GM12878 (cell line): ENCODE results near the gene AP2A2. TPM values are rescaled to one million over a fixed set of nuclear protein-coding genes. Genes with fewer than 3 reads are reported as not detected.

Experiments used
- ATAC-seq: fragments of 200-7000 bp; cut with Tn5 transposase; 3 replicates; pipeline ENCODE4 v1.9.1; 2020; ENCODE audit warnings: mild to moderate bottlenecking, moderate library complexity
- BruUV-seq: library from RNA; stranded (reverse); fragments of 400-500 nt; replicated peaks from 2 replicates; lab custom pipeline; 2021; lab: Mats Ljungman, UMichigan
- CTCF ChIA-PET: fragments of 300-600 bp; sonication (Branson Sonifier 250); formaldehyde crosslinking; extraction: SDS; loops from one replicate; lab custom pipeline; 2021; ENCODE audit warnings: inconsistent platforms; lab: Yijun Ruan, JAX
- POLR2A ChIA-PET: fragments of 350-600 bp; formaldehyde crosslinking; extraction: SDS; loops from one replicate; lab custom pipeline; 2021; ENCODE audit warnings: inconsistent platforms; lab: Charles Lee
- RAD21 ChIA-PET: fragments of 300-600 bp; sonication (Branson Sonifier 250); formaldehyde crosslinking; loops from one replicate; lab custom pipeline; 2023; ENCODE audit warnings: antibody characterized with exemption; ENCODE audit not compliant: unreplicated experiment; lab: Charles Lee
- SMC1A ChIA-PET: fragments of 300-600 bp; sonication (Branson Sonifier 250); formaldehyde crosslinking; loops from one replicate; lab custom pipeline; 2023; ENCODE audit not compliant: unreplicated experiment, uncharacterized antibody; lab: Charles Lee
- DNase-seq: peaks from one replicate; pipeline ENCODE4 v3.0.0-alpha.2; 2011; ENCODE audit warnings: low read depth, low spot score
- FAIRE-seq: peaks from 3 replicates; lab custom pipeline; 2011; peaks lifted over from hg19 to GRCh38; lab: Jason Lieb, UNC
- H2AFZ ChIP-seq: 2 replicates; pipeline ENCODE4 v1.6.0; 2011; ENCODE audit warnings: low read depth, low read length, control low read depth; ENCODE audit not compliant: control insufficient read depth
- H3K27ac ChIP-seq: 2 replicates; pipeline ENCODE4 v1.5.1; 2011; ENCODE audit warnings: control low read depth; ENCODE audit not compliant: control insufficient read depth, insufficient read depth
- H3K27me3 ChIP-seq, 2 experiments: replicated peaks in 1 of 2; 2 replicates each; pipeline versions ENCODE4 v1.6.0 to v1.6.1; 2011; ENCODE audit warnings: low read length in 1 of 2; ENCODE audit not compliant: control insufficient read depth in 2 of 2, insufficient read depth in 2 of 2
- H3K36me3 ChIP-seq, 2 experiments: 2 replicates each; pipeline ENCODE4 v1.5.1; 2011; ENCODE audit warnings: low read length in 1 of 2; ENCODE audit not compliant: control insufficient read depth in 2 of 2, insufficient read depth in 2 of 2
- H3K4me1 ChIP-seq: 2 replicates; pipeline ENCODE4 v1.6.1; 2011; ENCODE audit warnings: mild to moderate bottlenecking, low read length, moderate library complexity, mixed read lengths; ENCODE audit not compliant: control insufficient read depth, insufficient read depth
- H3K4me2 ChIP-seq: 2 replicates; pipeline ENCODE4 v1.6.0; 2011; ENCODE audit warnings: control low read depth; ENCODE audit not compliant: control insufficient read depth, insufficient read depth
- H3K4me3 ChIP-seq: fragments of 200-600 bp; sonication (generic); 2 replicates; pipeline ENCODE4 v1.5.1; 2016
- H3K79me2 ChIP-seq: 2 replicates; pipeline ENCODE4 v1.6.0; 2011; ENCODE audit warnings: low read length; ENCODE audit not compliant: control insufficient read depth, insufficient read depth
- H3K9ac ChIP-seq: 2 replicates; pipeline ENCODE4 v1.8.0; 2011; ENCODE audit warnings: low read length, control low read depth, mixed read lengths; ENCODE audit not compliant: control insufficient read depth, insufficient read depth
- H3K9me3 ChIP-seq: replicated peaks from 3 replicates; pipeline ENCODE4 v1.5.1; 2011; ENCODE audit warnings: mild to moderate bottlenecking, low read length; ENCODE audit not compliant: control insufficient read depth, insufficient read depth
- H4K20me1 ChIP-seq: 2 replicates; pipeline ENCODE4 v1.6.0; 2011; ENCODE audit not compliant: control insufficient read depth, insufficient read depth
- NFXL1 ChIP-seq: fragments of 450-650 bp; IDR thresholded peaks from 2 replicates; pipeline ENCODE4 v1.6.1; 2017; ENCODE audit warnings: antibody characterized with exemption, mild to moderate bottlenecking, borderline replicate concordance
- WGBS: methylation state at CpG from one replicate; pipeline ENCODE4 v1.1.6; 2016; ENCODE audit warnings: low lambda C conversion rate; ENCODE audit not compliant: insufficient replicate concordance, insufficient coverage; ENCODE audit errors: missing lambda C conversion rate; 5-methylcytosine and 5-hydroxymethylcytosine counted together
- in situ Hi-C: fragments of 300-500 bp; cut with MboI; formaldehyde crosslinking; loops from 9 replicates; pipeline ENCODE4 v1.14.3; 2018; ENCODE audit warnings: mixed read lengths
- intact Hi-C: fragments of 100-400 bp; cut with micrococcal nuclease; formaldehyde crosslinking; loops from one replicate; pipeline ENCODE4 v1.14.2; 2022; ENCODE audit not compliant: unreplicated experiment
- polyA plus RNA-seq, 11 experiments: library from polyadenylated mRNA; depleted of rRNA in 4 of 11; unstranded in 6 of 11; stranded (reverse) in 5 of 11; fragments of >200 nt; fragmentation: Nextera tagmentation in 4 of 11; fragmentation: Illumina TruSeq in 1 of 11; extraction: Ambion mirVana in 4 of 11; extraction: Trizol in 1 of 11; gene quantifications; 1 replicate in 1 of 11; 2 replicates in 10 of 11; pipeline versions ENCODE4 v1.2.1 to v1.2.3, GENCODE V29; 2011 to 2016; ENCODE audit warnings: inconsistent platforms in 2 of 11, missing spikeins in 2 of 11, low read depth in 1 of 11
- total RNA-seq, 4 experiments: library from RNA; depleted of rRNA in 3 of 4; stranded (reverse); fragments of >200 nt in 3 of 4; fragmentation: Illumina TruSeq in 1 of 4; extraction: Trizol in 1 of 4; gene quantifications; 2 replicates each; pipeline versions ENCODE4 v1.2.1 to v1.2.3, GENCODE V29; 2013 to 2021
- TF ChIP-seq, protein P1 (sequence below): IDR thresholded peaks from 2 replicates; pipeline ENCODE4 v1.6.1; 2011; ENCODE audit warnings: borderline replicate concordance, low read depth, mild to moderate bottlenecking, moderate library complexity, low read length; ENCODE audit not compliant: insufficient read depth, poor library complexity, severe bottlenecking

Gene AP2A2
- total and polyA plus RNA-seq, 10 of the 15 experiments (the other 5 are each of a cell fraction or from before 2014, with no cell fraction given), result 0.58 to 48.8 (median 18.2) TPM

DNA sequence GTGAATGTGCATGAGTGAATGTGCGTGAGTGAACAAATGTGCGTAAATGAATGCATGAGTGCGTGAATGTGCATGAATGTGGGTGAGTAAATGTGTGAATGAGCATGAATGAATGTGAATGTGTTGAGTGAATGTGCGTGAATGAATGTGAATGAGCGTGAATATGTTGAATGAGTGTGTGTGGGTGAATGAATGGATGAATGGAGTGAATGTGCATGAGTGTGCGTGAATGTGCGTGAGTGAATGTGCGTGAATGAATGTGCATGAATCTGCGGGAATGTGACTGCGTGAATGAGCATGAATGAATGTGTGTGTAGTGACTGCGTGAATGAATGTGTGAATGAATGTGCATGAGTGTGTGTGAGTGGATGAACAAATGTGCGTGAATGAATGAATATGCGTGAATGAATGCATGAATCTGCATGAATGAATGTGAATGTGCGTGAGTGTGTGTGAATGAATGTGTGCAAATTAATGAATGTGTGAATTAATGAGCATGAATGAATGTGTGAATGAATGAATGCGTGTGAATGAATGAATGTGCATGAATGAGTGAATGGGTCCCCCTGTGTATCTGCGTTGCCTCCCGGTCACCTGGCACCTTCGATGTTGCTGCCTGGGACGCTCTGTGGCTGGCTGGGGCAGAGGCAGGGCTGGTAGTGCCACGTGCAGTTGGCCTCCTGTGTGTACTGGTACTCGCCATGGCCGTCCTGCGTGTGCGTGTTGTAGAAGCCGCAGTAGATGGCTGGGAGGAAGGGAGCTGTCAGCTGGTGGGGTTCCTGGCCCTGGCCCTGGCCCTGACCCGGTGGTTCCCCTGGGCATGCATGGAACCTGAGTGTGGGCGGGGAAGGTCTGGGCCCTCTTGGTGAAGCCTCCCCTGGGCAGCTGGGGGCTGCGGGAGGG is 97.5 kb downstream of the AP2A2 start (continued):
- TF ChIP-seq, protein P1, sequence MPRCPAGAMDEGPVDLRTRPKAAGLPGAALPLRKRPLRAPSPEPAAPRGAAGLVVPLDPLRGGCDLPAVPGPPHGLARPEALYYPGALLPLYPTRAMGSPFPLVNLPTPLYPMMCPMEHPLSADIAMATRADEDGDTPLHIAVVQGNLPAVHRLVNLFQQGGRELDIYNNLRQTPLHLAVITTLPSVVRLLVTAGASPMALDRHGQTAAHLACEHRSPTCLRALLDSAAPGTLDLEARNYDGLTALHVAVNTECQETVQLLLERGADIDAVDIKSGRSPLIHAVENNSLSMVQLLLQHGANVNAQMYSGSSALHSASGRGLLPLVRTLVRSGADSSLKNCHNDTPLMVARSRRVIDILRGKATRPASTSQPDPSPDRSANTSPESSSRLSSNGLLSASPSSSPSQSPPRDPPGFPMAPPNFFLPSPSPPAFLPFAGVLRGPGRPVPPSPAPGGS, result peak; percentile 89
- TF ChIP-seq, all 136 proteins: peak for 5

DNA sequence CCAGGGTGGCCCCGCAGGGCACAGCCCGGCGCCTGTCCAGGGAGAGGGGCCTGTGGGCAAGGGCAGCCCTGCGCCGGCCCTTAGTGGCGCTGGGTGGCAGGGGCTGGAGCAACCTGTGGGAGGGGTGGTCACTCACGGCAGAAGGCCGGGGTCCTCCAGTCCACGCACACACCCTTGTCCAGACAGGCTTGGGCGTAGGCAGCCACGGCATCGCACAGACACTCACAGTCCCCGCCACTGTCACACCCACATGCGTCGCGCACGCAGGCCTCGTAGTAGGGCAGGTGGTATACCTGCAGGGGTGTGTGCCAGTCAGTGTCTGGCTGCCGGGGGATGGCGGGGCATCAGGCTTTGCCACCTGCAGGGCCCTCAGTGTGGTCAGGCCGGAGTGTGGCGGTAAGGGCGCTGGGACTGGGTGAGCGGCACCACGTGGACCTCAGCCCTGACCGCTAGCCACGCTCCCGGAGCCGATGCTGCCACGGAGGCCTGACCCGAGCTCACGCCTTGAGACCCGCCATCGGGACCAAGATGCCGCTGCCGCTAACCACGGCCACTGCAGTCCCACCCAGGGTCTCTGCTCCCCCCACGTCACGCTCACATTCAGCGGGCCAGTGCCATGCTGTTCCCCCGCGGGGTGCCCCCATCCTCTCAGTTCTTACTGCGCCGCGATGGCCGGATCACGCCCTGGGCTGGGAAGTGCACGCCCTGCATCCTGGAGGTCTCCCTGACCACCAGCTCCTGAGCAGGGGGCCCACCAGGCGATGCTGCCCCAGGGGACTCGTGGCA is 98.3 kb downstream of the AP2A2 start:
- WGBS, result 82% methylated on average over 41 of the region's 50 CpGs
- H3K36me3 ChIP-seq, result no peaks in the 10 kb centered on the region
- ChIA-PET RAD21 (no interaction called here), SMC1A (no interaction called here), POLR2A (no interaction called here), CTCF (no interaction called here)
- in situ Hi-C loops (no loop called here), intact Hi-C loops (no loop called here)
- H3K27me3 ChIP-seq, result no peaks in the 10 kb centered on the region
- TF ChIP-seq, protein P1, result peak; percentile 64
- TF ChIP-seq NFXL1, result no peak
- FAIRE-seq, result no peak
- H4K20me1 ChIP-seq, result no peaks in the 10 kb centered on the region
- H3K27ac ChIP-seq, result no peak overlapping the region
- no peak overlapping the region for H3K4me3 ChIP-seq
- H3K79me2 ChIP-seq, result no peaks in the 10 kb centered on the region
- no peak overlapping the region for H3K4me2 ChIP-seq
- H3K4me1 ChIP-seq, result no peaks in the 10 kb centered on the region
- no peak for ATAC-seq
- no peak overlapping the region for H2AFZ ChIP-seq
- BruUV-seq, result no TSS peak
- DNase-seq, result no peak
- no peaks in the 10 kb centered on the region for H3K9me3 ChIP-seq
- no peak overlapping the region for H3K9ac ChIP-seq
